Sigmoid colon (tissue), 7 donors: ENCODE data around the gene HEATR9. TPM values are rescaled to one million over a fixed set of nuclear protein-coding genes. Genes with fewer than 3 reads are reported as not detected.

ENCODE experiments used
- DNase-seq: peaks from one replicate; pipeline ENCODE4 v3.0.0-alpha.2; 2019
- H3K27ac ChIP-seq, 4 donors: fragments of 200-600 bp; sonication (generic); one replicate each; pipeline ENCODE4 v1.5.1; 2016 to 2019; ENCODE audit warnings: mild to moderate bottlenecking in 1 of 4
- H3K27me3 ChIP-seq, 3 donors: fragments of 200-600 bp; sonication (generic); one replicate each; pipeline ENCODE4 v1.5.1; 2019; ENCODE audit warnings: mild to moderate bottlenecking in 1 of 3
- H3K36me3 ChIP-seq, 4 donors: fragments of 200-600 bp; sonication (generic); one replicate each; pipeline ENCODE4 v1.5.1; 2016 to 2019
- H3K4me1 ChIP-seq, 4 donors: fragments of 200-600 bp; sonication (generic); one replicate each; pipeline ENCODE4 v1.5.1; 2017 to 2019
- H3K4me3 ChIP-seq, 4 donors: fragments of 200-600 bp; sonication (generic); one replicate each; pipeline ENCODE4 v1.5.1; 2017 to 2019; ENCODE audit warnings: mild to moderate bottlenecking in 2 of 4, moderate library complexity in 1 of 4
- H3K9me3 ChIP-seq, 4 donors: fragments of 200-600 bp in 3 of 4; sonication (generic) in 3 of 4; one replicate each; pipeline versions ENCODE4 v1.5.1 to v1.6.1; 2013 to 2019
- EP300 ChIP-seq, 4 donors: sonication (generic); formaldehyde crosslinking; IDR thresholded peaks; one replicate each; pipeline ENCODE4 v1.6.1; 2017; ENCODE audit warnings: antibody characterized with exemption in 4 of 4
- POLR2A ChIP-seq, 2 donors: fragments of 450-650 bp; IDR thresholded peaks; one replicate each; pipeline ENCODE4 v1.6.1; 2016; ENCODE audit warnings: antibody characterized with exemption in 2 of 2, mild to moderate bottlenecking in 2 of 2, moderate library complexity in 2 of 2
- POLR2AphosphoS5 ChIP-seq, 4 donors: sonication (generic); formaldehyde crosslinking; IDR thresholded peaks; one replicate each; pipeline ENCODE4 v1.6.1; 2017; ENCODE audit warnings: antibody characterized with exemption in 4 of 4
- WGBS, 2 donors: extraction: QIAGEN DNeasy Blood & Tissue Kit; methylation state at CpG; one replicate each; pipeline ENCODE4 v1.1.7; 2013; 5-methylcytosine and 5-hydroxymethylcytosine counted together
- intact Hi-C: fragments of 100-400 bp; cut with DNase I; formaldehyde crosslinking; loops from one replicate; pipeline ENCODE4 v1.15.1; 2023
- polyA plus RNA-seq, 3 donors: library from polyadenylated mRNA; stranded (reverse); fragments of 200-250 nt; gene quantifications; one replicate each; pipeline ENCODE4 v1.2.3, GENCODE V29; 2013
- total RNA-seq, 4 donors: library from RNA; depleted of rRNA; stranded (reverse); fragments of >200 nt; gene quantifications; one replicate each; pipeline ENCODE4 v1.1.0, GENCODE V29; 2016
- TF ChIP-seq, protein P1 (sequence below), 4 experiments: fragments of 450-650 bp in 3 of 4; fragments of 200-600 bp in 1 of 4; IDR thresholded peaks; one replicate each; pipeline ENCODE4 v1.5.1; 2016 to 2019; ENCODE audit warnings: antibody characterized with exemption in 4 of 4, mild to moderate bottlenecking in 3 of 4, moderate library complexity in 2 of 4
- donor health status: healthy with polysubstance abuse.
- donor health status: Bipolar disorder and iron deficiency.
- donor health status: healthy.

HEATR9 gene
- total and polyA plus RNA-seq, 7 donors: 0.06 TPM; not detected in 6

DNA sequence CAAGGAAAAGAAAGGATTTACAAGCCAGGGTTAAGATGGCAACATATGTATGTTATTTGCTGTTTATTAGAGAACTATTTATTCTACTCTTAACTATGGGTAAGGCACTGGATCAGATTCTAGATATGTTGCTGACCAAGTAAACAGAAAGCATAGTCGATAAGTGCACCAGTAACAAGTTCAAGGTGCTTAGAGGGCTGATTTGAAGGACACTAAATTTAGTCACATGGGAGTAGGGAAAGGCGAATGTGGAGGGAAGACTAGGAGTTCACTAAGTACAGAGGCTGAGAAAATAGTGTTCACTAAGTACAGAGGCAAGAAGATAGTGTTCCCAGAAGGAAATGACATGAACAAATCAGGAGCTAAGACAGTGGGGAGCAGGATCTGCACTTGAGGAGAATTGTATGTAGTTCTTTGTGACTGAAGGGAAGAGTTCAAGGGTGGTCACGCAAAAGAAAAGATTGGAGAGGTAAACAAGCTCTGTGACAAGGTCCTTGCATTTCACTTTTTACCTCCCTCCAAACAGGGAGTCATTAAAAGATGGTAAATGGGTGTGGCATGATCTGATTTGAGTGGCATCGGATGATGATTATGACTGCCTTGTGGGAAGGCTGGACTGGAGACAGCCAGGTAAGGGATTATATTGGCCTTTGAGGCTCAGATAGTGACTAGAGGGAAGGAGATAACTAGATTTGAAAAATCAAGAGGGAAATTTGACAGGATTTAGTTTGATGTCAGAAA is 20.9 kb downstream of the HEATR9 start:
- H3K4me3 ChIP-seq: no peak overlapping the region
- TF ChIP-seq, protein P1, sequence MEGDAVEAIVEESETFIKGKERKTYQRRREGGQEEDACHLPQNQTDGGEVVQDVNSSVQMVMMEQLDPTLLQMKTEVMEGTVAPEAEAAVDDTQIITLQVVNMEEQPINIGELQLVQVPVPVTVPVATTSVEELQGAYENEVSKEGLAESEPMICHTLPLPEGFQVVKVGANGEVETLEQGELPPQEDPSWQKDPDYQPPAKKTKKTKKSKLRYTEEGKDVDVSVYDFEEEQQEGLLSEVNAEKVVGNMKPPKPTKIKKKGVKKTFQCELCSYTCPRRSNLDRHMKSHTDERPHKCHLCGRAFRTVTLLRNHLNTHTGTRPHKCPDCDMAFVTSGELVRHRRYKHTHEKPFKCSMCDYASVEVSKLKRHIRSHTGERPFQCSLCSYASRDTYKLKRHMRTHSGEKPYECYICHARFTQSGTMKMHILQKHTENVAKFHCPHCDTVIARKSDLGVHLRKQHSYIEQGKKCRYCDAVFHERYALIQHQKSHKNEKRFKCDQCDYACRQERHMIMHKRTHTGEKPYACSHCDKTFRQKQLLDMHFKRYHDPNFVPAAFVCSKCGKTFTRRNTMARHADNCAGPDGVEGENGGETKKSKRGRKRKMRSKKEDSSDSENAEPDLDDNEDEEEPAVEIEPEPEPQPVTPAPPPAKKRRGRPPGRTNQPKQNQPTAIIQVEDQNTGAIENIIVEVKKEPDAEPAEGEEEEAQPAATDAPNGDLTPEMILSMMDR (IDR thresholded peaks at IDR 0.05): no peak
- TF ChIP-seq POLR2AphosphoS5 (IDR thresholded peaks at IDR 0.05): no peak
- no peak for TF ChIP-seq POLR2A (IDR thresholded peaks at IDR 0.05)
- no peak for TF ChIP-seq EP300 (IDR thresholded peaks at IDR 0.05)
- H3K9me3 ChIP-seq: no peaks in the 10 kb centered on the region
- DNase-seq: no peak
- peaks cover 26 to 73% (median 39%) of the 10 kb centered on the region in 4 donors for H3K36me3 ChIP-seq
- no peaks in the 10 kb centered on the region for H3K27me3 ChIP-seq
- 42 to 80% methylated on average over 4 of the region's 4 CpGs for WGBS, 2 donors
- no peak overlapping the region for H3K27ac ChIP-seq
- intact Hi-C loops: no loop called here
- H3K4me1 ChIP-seq: no peaks in the 10 kb centered on the region

DNA sequence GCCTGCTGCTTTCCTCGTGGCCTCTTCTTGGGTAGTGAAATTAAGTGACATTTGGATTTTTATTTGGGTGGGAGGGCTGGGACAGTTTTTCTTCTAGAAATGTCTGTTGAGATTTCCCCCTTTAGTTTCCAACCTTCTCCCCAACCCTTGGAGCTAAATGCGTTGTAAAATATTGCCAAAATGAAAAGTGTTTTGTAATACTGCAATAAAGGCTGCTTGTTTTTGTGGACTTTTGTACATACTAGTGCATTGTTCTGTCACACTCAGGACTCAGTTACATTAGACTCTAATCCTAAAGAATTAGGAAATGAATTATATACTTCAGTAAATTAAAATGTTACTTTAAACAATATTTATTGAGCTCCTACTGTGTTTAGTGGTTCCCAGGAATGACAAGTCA is 21.7 kb downstream of the HEATR9 start:
- H3K36me3 ChIP-seq: peaks cover 26 to 81% (median 47%) of the 10 kb centered on the region in 4 donors
- H3K4me1 ChIP-seq: no peaks in the 10 kb centered on the region
- no peak for DNase-seq
- no peak overlapping the region for H3K4me3 ChIP-seq
- H3K27ac ChIP-seq: no peak overlapping the region
- H3K9me3 ChIP-seq: no peaks in the 10 kb centered on the region
- intact Hi-C loops: no loop called here
- TF ChIP-seq POLR2AphosphoS5 (IDR thresholded peaks at IDR 0.05) (no peak), POLR2A (IDR thresholded peaks at IDR 0.05) (no peak), EP300 (IDR thresholded peaks at IDR 0.05) (no peak)
- TF ChIP-seq, protein P1 (IDR thresholded peaks at IDR 0.05): no peak
- H3K27me3 ChIP-seq: no peaks in the 10 kb centered on the region
- 37 to 71% methylated on average over 2 of the region's 2 CpGs for WGBS, 2 donors

DNA sequence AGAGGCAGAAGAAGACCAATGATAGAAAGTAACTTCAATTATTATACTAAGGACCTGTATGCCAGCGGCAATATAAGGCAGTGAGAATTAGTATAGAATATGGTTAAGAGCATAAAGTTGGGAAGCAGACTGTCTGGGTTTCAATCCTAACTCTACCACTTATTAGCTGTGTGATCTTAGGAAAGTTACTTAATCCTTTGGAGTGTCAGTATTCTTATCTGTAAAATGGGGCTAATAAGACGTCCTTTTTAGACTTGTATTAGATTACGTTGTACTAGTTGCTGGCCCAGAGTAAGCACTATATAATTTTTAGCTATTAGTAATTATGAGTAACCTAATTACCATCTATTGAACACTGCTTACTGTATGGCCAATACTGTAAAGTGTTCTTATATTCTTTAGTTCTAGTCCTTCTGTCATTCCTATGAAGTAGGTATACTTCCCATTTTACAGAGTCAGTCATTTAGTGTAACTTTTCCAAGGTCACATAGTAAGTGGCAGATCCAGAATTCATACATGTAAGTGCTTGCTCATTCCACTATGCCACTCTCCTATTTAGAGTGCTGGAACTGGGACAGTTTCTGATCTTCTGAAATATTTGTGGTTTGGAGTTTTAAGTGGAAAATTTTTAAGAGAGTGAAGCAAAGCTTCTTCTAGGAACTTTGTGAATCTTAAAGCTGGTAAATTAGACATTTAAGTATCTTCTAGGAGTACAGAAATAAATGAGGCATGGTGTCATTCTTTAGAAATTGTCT is 22.5 kb downstream of the HEATR9 start:
- no peaks in the 10 kb centered on the region for H3K27me3 ChIP-seq
- no peaks in the 10 kb centered on the region for H3K9me3 ChIP-seq
- WGBS, 2 donors: 87 to 91% methylated on average over 3 of the region's 3 CpGs
- intact Hi-C loops: no loop called here
- H3K36me3 ChIP-seq: peaks cover 26 to 88% (median 51%) of the 10 kb centered on the region in 4 donors
- H3K4me3 ChIP-seq: no peak overlapping the region
- TF ChIP-seq EP300 (IDR thresholded peaks at IDR 0.05) (no peak), POLR2A (IDR thresholded peaks at IDR 0.05) (no peak), POLR2AphosphoS5 (IDR thresholded peaks at IDR 0.05) (no peak)
- TF ChIP-seq, protein P1 (IDR thresholded peaks at IDR 0.05): no peak
- H3K27ac ChIP-seq: no peak overlapping the region
- DNase-seq: no peak
- H3K4me1 ChIP-seq: no peaks in the 10 kb centered on the region

DNA sequence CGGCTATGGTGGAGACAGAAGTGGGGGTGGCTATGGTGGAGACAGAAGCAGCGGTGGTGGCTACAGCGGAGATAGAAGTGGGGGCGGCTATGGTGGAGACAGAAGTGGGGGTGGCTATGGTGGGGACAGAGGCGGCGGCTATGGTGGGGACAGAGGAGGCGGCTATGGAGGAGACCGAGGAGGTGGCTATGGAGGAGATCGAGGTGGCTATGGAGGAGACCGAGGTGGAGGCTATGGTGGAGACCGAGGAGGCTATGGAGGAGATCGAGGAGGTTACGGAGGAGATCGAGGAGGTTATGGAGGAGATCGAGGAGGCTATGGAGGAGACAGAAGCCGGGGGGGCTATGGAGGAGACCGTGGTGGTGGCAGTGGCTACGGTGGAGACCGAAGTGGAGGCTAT is 24.1 kb downstream of the HEATR9 start:
- Histone ChIP-seq H3K4me1 (no peaks in the 10 kb centered on the region), H3K27me3 (no peaks in the 10 kb centered on the region), H3K4me3 (no peak overlapping the region), H3K36me3 (peaks cover 26 to 95% (median 56%) of the 10 kb centered on the region in 4 donors), H3K27ac (no peak overlapping the region), H3K9me3 (no peaks in the 10 kb centered on the region)
- intact Hi-C loops: no loop called here
- 98 to 99% methylated on average over 19 of the region's 19 CpGs for WGBS, 2 donors
- DNase-seq: no peak
- TF ChIP-seq, protein P1 (IDR thresholded peaks at IDR 0.05): no peak
- TF ChIP-seq POLR2AphosphoS5 (IDR thresholded peaks at IDR 0.05): no peak
- no peak for TF ChIP-seq EP300 (IDR thresholded peaks at IDR 0.05)
- no peak for TF ChIP-seq POLR2A (IDR thresholded peaks at IDR 0.05)
